Gastrocnemius medialis (tissue), 4 donors: ENCODE results near the gene FYN. TPM values are rescaled to one million over a fixed set of nuclear protein-coding genes. Genes with fewer than 3 reads are reported as not detected.

ENCODE experiments used
- ATAC-seq, 2 donors: fragments of 150-250 bp; one replicate each; pipeline ENCODE4 v1.9.1; 2016
- DNase-seq, 2 donors: peaks; one replicate each; pipeline ENCODE4 v3.0.0-alpha.2; 2019
- H3K27ac ChIP-seq, 4 donors: fragments of 200-600 bp; sonication (generic); 1 replicate in 1 of 4; 2 replicates in 3 of 4; pipeline ENCODE4 v1.5.1; 2016 to 2018; ENCODE audit warnings: mild to moderate bottlenecking in 2 of 4, moderate library complexity in 1 of 4
- H3K27me3 ChIP-seq, 3 donors: fragments of 200-600 bp; sonication (generic) in 2 of 3; 1 replicate in 1 of 3; 2 replicates in 2 of 3; pipeline versions ENCODE4 v1.5.1 to v1.6.0; 2016 to 2019; ENCODE audit warnings: mild to moderate bottlenecking in 1 of 3, moderate library complexity in 1 of 3
- H3K36me3 ChIP-seq, 2 donors: fragments of 200-600 bp; sonication (generic) in 1 of 2; one replicate each; pipeline ENCODE4 v1.5.1; 2017 to 2018
- H3K4me1 ChIP-seq, 2 donors: fragments of 200-600 bp; sonication (generic) in 1 of 2; one replicate each; pipeline ENCODE4 v1.5.1; 2016 to 2017; ENCODE audit warnings: mild to moderate bottlenecking in 2 of 2
- H3K4me3 ChIP-seq, 4 donors: fragments of 200-600 bp; sonication (generic) in 3 of 4; 1 replicate in 1 of 4; 2 replicates in 3 of 4; pipeline ENCODE4 v1.5.1; 2016 to 2019; ENCODE audit warnings: mild to moderate bottlenecking in 2 of 4
- H3K9me3 ChIP-seq, 3 donors: fragments of 200-600 bp; sonication (generic) in 2 of 3; 1 replicate in 1 of 3; 2 replicates in 2 of 3; pipeline ENCODE4 v1.5.1; 2016 to 2019
- POLR2A ChIP-seq, 2 donors: fragments of 450-650 bp; IDR thresholded peaks; one replicate each; pipeline ENCODE4 v1.6.1; 2017; ENCODE audit warnings: antibody characterized with exemption in 2 of 2, mild to moderate bottlenecking in 2 of 2, moderate library complexity in 2 of 2
- in situ Hi-C, 4 donors: fragments of 200-750 bp; cut with MboI; loops; one replicate each; pipeline versions ENCODE4 v1.15.0 to v1.8.0; 2017; ENCODE audit warnings: low sequenced_read_pairs in 4 of 4
- intact Hi-C: fragments of 100-400 bp; cut with DNase I; formaldehyde crosslinking; loops from one replicate; pipeline ENCODE4 v1.15.1; 2023; ENCODE audit warnings: low total_unique reads
- total RNA-seq, 4 donors: library from RNA; depleted of rRNA; stranded (reverse); fragments of >200 nt; gene quantifications; one replicate each; pipeline versions ENCODE4 v1.1.0 to v1.2.3, GENCODE V29; 2016
- TF ChIP-seq, protein P1 (sequence below), 5 experiments: fragments of 450-650 bp in 3 of 5; fragments of 200-600 bp in 2 of 5; sonication (generic) in 2 of 5; IDR thresholded peaks in 4 of 5; conservative IDR thresholded peaks in 1 of 5; 1 replicate in 4 of 5; 2 replicates in 1 of 5; pipeline ENCODE4 v1.5.1; 2016 to 2019; ENCODE audit warnings: antibody characterized with exemption in 5 of 5, mild to moderate bottlenecking in 3 of 5, moderate library complexity in 3 of 5

Gene FYN
- total RNA-seq, 4 donors from 2014 or later = 9.2 to 36.8 (median 17.0) TPM

DNA sequence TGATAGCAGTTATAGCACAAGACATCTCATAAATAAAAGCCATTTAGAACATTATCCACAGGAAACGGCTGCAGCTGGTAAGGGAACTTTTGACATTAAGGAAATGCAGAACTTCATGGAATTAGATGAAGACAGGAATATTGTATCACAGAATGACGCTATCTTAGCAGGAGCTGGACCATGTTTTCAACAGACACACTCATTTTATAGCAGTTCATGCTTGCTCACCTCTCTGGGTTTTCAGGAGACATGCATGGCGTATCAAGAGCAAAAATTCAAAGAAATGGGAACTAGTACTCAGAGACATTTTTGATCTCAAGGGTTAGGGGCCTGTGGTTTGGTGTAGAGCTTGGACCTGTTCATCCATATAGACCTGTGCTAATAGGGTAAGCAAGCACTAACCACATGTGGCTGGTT is 125.0 kb downstream of the FYN start:
- Histone ChIP-seq H3K36me3 (no peaks in the 10 kb centered on the region), H3K27ac (peak overlapping the region in 2 of 4 donors; percentile 26 to 50), H3K4me1 (peaks cover 13 to 54% of the 10 kb centered on the region in 2 donors), H3K27me3 (no peaks in the 10 kb centered on the region), H3K9me3 (no peaks in the 10 kb centered on the region), H3K4me3 (no peak overlapping the region)
- ATAC-seq = no peak
- intact Hi-C loops = no loop called here
- in situ Hi-C loops = loop anchor here in 1 of 4 donors (25.0 kb wide), 1 partner anchor 114 kb away; the partner anchor contains the start of gene FYN
- no peak for TF ChIP-seq POLR2A (IDR thresholded peaks at IDR 0.05)
- TF ChIP-seq, protein P1, sequence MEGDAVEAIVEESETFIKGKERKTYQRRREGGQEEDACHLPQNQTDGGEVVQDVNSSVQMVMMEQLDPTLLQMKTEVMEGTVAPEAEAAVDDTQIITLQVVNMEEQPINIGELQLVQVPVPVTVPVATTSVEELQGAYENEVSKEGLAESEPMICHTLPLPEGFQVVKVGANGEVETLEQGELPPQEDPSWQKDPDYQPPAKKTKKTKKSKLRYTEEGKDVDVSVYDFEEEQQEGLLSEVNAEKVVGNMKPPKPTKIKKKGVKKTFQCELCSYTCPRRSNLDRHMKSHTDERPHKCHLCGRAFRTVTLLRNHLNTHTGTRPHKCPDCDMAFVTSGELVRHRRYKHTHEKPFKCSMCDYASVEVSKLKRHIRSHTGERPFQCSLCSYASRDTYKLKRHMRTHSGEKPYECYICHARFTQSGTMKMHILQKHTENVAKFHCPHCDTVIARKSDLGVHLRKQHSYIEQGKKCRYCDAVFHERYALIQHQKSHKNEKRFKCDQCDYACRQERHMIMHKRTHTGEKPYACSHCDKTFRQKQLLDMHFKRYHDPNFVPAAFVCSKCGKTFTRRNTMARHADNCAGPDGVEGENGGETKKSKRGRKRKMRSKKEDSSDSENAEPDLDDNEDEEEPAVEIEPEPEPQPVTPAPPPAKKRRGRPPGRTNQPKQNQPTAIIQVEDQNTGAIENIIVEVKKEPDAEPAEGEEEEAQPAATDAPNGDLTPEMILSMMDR (IDR thresholded peaks at IDR 0.05 in 4 of 5, conservative IDR thresholded peaks at IDR 0.05 in 1 of 5) = no peak
- no peak for DNase-seq

DNA sequence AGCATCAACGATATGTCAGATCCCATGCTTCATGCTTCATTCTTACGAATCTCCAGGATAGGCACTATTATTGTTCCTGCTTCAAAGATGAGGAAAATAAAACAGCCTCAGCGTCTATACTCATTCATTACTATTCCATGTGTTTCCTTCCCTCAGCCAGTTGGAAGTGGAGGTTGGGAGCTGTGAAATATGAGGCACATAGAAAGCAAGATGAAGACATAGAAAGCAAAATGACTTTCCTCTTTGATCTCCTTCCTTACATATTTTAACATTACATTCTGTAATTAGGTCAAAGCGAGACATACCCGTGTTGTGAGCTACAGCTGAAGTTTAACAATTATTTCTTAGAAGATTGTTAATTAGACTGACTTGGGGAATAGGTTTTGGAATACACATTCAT is 125.4 kb downstream of the FYN start:
- intact Hi-C loops (no loop called here), in situ Hi-C loops (loop anchor here in 1 of 4 donors (25.0 kb wide), 1 partner anchor 114 kb away; the partner anchor contains the start of gene FYN)
- DNase-seq (no peak), ATAC-seq (no peak)
- peaks cover 17 to 56% of the 10 kb centered on the region in 2 donors for H3K4me1 ChIP-seq
- H3K27ac ChIP-seq = peak overlapping the region in 3 of 4 donors; percentile 9 to 50 (median 26)
- H3K4me3 ChIP-seq = no peak overlapping the region
- TF ChIP-seq, protein P1 (IDR thresholded peaks at IDR 0.05 in 4 of 5, conservative IDR thresholded peaks at IDR 0.05 in 1 of 5) = no peak
- no peak for TF ChIP-seq POLR2A (IDR thresholded peaks at IDR 0.05)
- H3K27me3 ChIP-seq = no peaks in the 10 kb centered on the region
- no peaks in the 10 kb centered on the region for H3K9me3 ChIP-seq
- H3K36me3 ChIP-seq = no peaks in the 10 kb centered on the region

DNA sequence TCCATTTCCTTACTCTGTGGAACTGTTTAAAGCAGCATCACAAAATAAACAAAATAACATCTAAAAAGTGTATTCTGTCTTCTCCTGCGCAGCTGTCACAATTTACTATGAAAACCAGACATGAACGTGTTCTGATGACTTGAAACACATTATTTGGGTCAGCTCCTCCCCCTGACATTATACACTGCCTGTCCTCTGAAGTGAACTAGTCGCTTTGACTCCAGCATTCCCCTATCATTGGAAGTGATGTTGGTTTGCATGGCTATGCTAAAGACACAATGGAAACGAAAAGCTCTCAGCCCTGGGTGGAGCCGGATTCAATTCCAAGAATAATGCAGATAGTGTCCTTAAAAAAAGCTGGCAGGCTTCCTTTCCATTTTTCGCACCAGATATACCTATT is 125.9 kb downstream of the FYN start:
- Histone ChIP-seq H3K4me1 (peaks cover 17 to 56% of the 10 kb centered on the region in 2 donors), H3K4me3 (no peak overlapping the region), H3K36me3 (no peaks in the 10 kb centered on the region), H3K27me3 (no peaks in the 10 kb centered on the region), H3K27ac (peak overlapping the region; percentile 3 to 50 (median 18)), H3K9me3 (no peaks in the 10 kb centered on the region)
- no peak for TF ChIP-seq POLR2A (IDR thresholded peaks at IDR 0.05)
- TF ChIP-seq, protein P1 (IDR thresholded peaks at IDR 0.05 in 4 of 5, conservative IDR thresholded peaks at IDR 0.05 in 1 of 5) = no peak
- intact Hi-C loops (no loop called here), in situ Hi-C loops (loop anchor here in 1 of 4 donors (25.0 kb wide), 1 partner anchor 115 kb away; the partner anchor contains the start of gene FYN)
- DNase-seq (no peak), ATAC-seq (no peak)

DNA sequence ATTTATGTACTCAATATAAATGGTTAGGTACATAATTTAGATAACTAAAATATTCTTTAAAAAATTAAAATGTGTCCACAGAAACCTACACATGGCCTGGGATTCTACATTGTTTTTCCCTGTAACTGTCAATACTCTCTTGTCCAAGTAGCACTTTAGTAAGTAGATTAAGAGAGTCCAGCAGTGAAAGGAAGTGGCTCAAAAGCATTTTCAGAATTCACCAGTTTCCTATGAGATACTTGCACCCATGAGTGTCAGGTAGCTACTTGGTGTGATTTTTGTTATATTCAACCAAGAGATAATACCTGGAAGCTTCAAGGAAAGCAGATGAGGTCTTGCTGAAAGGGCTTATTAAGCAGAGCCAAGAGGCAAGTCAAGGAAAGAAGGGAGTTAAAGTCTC is 126.3 kb downstream of the FYN start:
- no peak overlapping the region for H3K4me3 ChIP-seq
- H3K27ac ChIP-seq = peak overlapping the region in 3 of 4 donors; percentile 3 to 26 (median 9)
- TF ChIP-seq, protein P1 (IDR thresholded peaks at IDR 0.05 in 4 of 5, conservative IDR thresholded peaks at IDR 0.05 in 1 of 5) = no peak
- TF ChIP-seq POLR2A (IDR thresholded peaks at IDR 0.05) = no peak
- H3K9me3 ChIP-seq = no peaks in the 10 kb centered on the region
- intact Hi-C loops = no loop called here
- H3K27me3 ChIP-seq = no peaks in the 10 kb centered on the region
- in situ Hi-C loops = loop anchor here in 1 of 4 donors (25.0 kb wide), 1 partner anchor 115 kb away; the partner anchor contains the start of gene FYN
- DNase-seq (no peak), ATAC-seq (no peak)
- no peaks in the 10 kb centered on the region for H3K36me3 ChIP-seq
- H3K4me1 ChIP-seq = peaks cover 17 to 54% of the 10 kb centered on the region in 2 donors
